ENCODE results near the gene HSD17B14. TPM values are rescaled to one million over a fixed set of nuclear protein-coding genes. Genes with fewer than 3 reads are reported as not detected.

Gene HSD17B14
- total and polyA plus RNA-seq, 2 of the 13 experiments (the other 11 are each of a cell fraction or from before 2014, with no cell fraction given): 0.58 to 1.2 TPM

- no peak for TF ChIP-seq ZGPAT (CRISPR knock-in tag; IDR thresholded peaks at IDR 0.05)
- peak; percentile 92 for TF ChIP-seq ZNF512 (CRISPR knock-in tag; IDR thresholded peaks at IDR 0.05)
- TF ChIP-seq TBX2 (CRISPR knock-in tag; IDR thresholded peaks at IDR 0.05; ENCODE audit: borderline replicate concordance): 0 out of 2 replicates have a peak, but pooled peaks have one; percentile 11
- no peak for TF ChIP-seq ZNF282 (IDR thresholded peaks at IDR 0.05; ENCODE audit: partially characterized antibody)
- no peak for TF ChIP-seq CTCF (CRISPR knock-in tag; IDR thresholded peaks at IDR 0.05)
- peak; percentile 34; the same call in 1 of the 2 replicates for TF ChIP-seq ZNF891 (CRISPR knock-in tag; IDR thresholded peaks at IDR 0.05)
- no peak for TF ChIP-seq ZHX1 (CRISPR knock-in tag; IDR thresholded peaks at IDR 0.05; ENCODE audit: low read depth)
- no peak for TF ChIP-seq REL (CRISPR knock-in tag; conservative IDR thresholded peaks at IDR 0.05)
- no peak for TF ChIP-seq ZNF660 (CRISPR knock-in tag; IDR thresholded peaks at IDR 0.05; ENCODE audit: borderline replicate concordance, low read depth)
- peak; percentile 62; the same call in 1 of the 2 replicates for TF ChIP-seq PHF21A (CRISPR knock-in tag; IDR thresholded peaks at IDR 0.05)
- peak; percentile 68 for TF ChIP-seq ZFX (CRISPR knock-in tag; IDR thresholded peaks at IDR 0.05; ENCODE audit: low read depth)
- TF ChIP-seq CREM (IDR thresholded peaks at IDR 0.05): no peak
- TF ChIP-seq CREM (CRISPR knock-in tag; IDR thresholded peaks at IDR 0.05): no peak
- peak; percentile 18; the same call in 1 of the 2 replicates for TF ChIP-seq PITX1 (CRISPR knock-in tag; IDR thresholded peaks at IDR 0.05)
- TF ChIP-seq RBM39 (IDR thresholded peaks at IDR 0.05; ENCODE audit: low read depth, low read length, poor library complexity, severe bottlenecking): no peak
- TF ChIP-seq KDM6A (CRISPR knock-in tag; IDR thresholded peaks at IDR 0.05; ENCODE audit: low read depth): no peak
- TF ChIP-seq ZNF878 (CRISPR knock-in tag; IDR thresholded peaks at IDR 0.05): no peak
- no peak for TF ChIP-seq ZMAT3 (CRISPR knock-in tag; conservative IDR thresholded peaks at IDR 0.05)
- no peak for TF ChIP-seq THAP7 (CRISPR knock-in tag; IDR thresholded peaks at IDR 0.05)
- TF ChIP-seq DBP (CRISPR knock-in tag; IDR thresholded peaks at IDR 0.05; ENCODE audit: not compliant biosample characterization): no peak
Measured at GRCh38 chr19:48868114-48868886, 32.0 kb upstream of the HSD17B14 start, which contains the start of gene PLEKHA4 (continued).

Data from HepG2 (cell line).